Pancreas (tissue), 10 donors: ENCODE data around the gene SLC24A3. TPM values are rescaled to one million over a fixed set of nuclear protein-coding genes. Genes with fewer than 3 reads are reported as not detected.

ENCODE experiments used
- ATAC-seq, 4 donors: fragments of 200-7000 bp; cut with Tn5 transposase; one replicate each; pipeline versions ENCODE4 v1.8.0 to v1.9.1; 2020; ENCODE audit warnings: mild to moderate bottlenecking in 4 of 4, moderate library complexity in 4 of 4
- DNase-seq, 6 donors: peaks; one replicate each; pipeline ENCODE4 v3.0.0-alpha.2; 2020
- FAIRE-seq: peaks from 2 replicates; lab custom pipeline; 2012; peaks lifted over from hg19 to GRCh38; lab: Jason Lieb, UNC
- H3K27ac ChIP-seq, 4 donors: fragments of 200-600 bp; sonication (generic); 1 replicate in 3 of 4; 2 replicates in 1 of 4; pipeline versions ENCODE4 v1.5.0 to v1.8.0; 2020
- H3K27me3 ChIP-seq, 4 donors: fragments of 200-600 bp; one replicate each; pipeline ENCODE4 v1.8.0; 2021
- H3K36me3 ChIP-seq, 3 donors: fragments of 200-600 bp; sonication (generic) in 1 of 3; one replicate each; pipeline versions ENCODE4 v1.5.0 to v1.8.0; 2020 to 2021
- H3K4me1 ChIP-seq, 3 donors: fragments of 200-600 bp; one replicate each; pipeline ENCODE4 v1.8.0; 2021
- H3K4me3 ChIP-seq, 4 donors: fragments of 200-600 bp; sonication (generic) in 2 of 4; one replicate each; pipeline versions ENCODE4 v1.5.0 to v1.8.0; 2020 to 2021
- H3K9me3 ChIP-seq, 4 donors: fragments of 200-600 bp; one replicate each; pipeline ENCODE4 v1.8.0; 2021
- CTCF ChIP-seq, 4 donors: fragments of 200-600 bp; sonication (generic) in 3 of 4; IDR thresholded peaks; one replicate each; pipeline versions ENCODE4 v1.5.0 to v1.8.0; 2021; ENCODE audit warnings: antibody characterized with exemption in 4 of 4
- WGBS, 2 donors: extraction: QIAGEN DNeasy Blood & Tissue Kit; methylation state at CpG; one replicate each; pipeline ENCODE4 v1.1.7; 2013; 5-methylcytosine and 5-hydroxymethylcytosine counted together
- intact Hi-C, 3 donors: fragments of 100-400 bp; cut with DNase I; formaldehyde crosslinking; loops; one replicate each; pipeline versions ENCODE4 v1.11.1 to v1.14.2; 2022
- polyA plus RNA-seq, 2 donors: library from polyadenylated mRNA; stranded (reverse); fragments of 200-250 nt; gene quantifications; one replicate each; pipeline ENCODE4 v1.2.3, GENCODE V29; 2013
- total RNA-seq, 6 donors: library from RNA; stranded (reverse); fragmentation: NEBNext Ultra II Directional in 4 of 6; extraction: Animal tissue kit (Norgen Biotek cat#: 25700) in 4 of 6; gene quantifications; one replicate each; pipeline versions ENCODE4 v1.2.1 to v1.2.4, GENCODE V29; 2021 to 2023
- donor health status: healthy with polysubstance abuse.
- donor health status: DM: no; HTN: no; CAD: no; lungs with moderate emphysema.
- donor health status: DM: no; HTN: no; CAD: no.
- donor health status: control.
- donor health status: control.
- donor health status: Bipolar disorder and iron deficiency.
- donor health status: DM: yes; HTN: yes; CAD: no.
- donor health status: DM: no; HTN: no; CAD: no.
- donor health status: DM: no; HTN: no; CAD: no.
- donor health status: DM: yes; HTN: yes; CAD: no.

Gene SLC24A3
- total and polyA plus RNA-seq, 8 donors = 0.28 to 0.87 (median 0.49) TPM

GRCh38 chr20:19407736-19408135 is 195.3 kb downstream of the SLC24A3 start:
- WGBS, 2 donors = 25 to 30% methylated on average over 4 of the region's 4 CpGs
- Histone ChIP-seq H3K9me3 (no peaks in the 10 kb centered on the region), H3K4me1 (no peaks in the 10 kb centered on the region), H3K4me3 (no peak overlapping the region), H3K27ac (no peak overlapping the region), H3K36me3 (no peaks in the 10 kb centered on the region), H3K27me3 (no peaks in the 10 kb centered on the region)
- no peak for TF ChIP-seq CTCF (IDR thresholded peaks at IDR 0.05)
- FAIRE-seq (no peak), ATAC-seq (no peak), DNase-seq (no peak)
- intact Hi-C loops = no loop called here

GRCh38 chr20:19408971-19409370 is 196.5 kb downstream of the SLC24A3 start:
- Histone ChIP-seq H3K4me1 (no peaks in the 10 kb centered on the region), H3K27ac (no peak overlapping the region), H3K27me3 (no peaks in the 10 kb centered on the region), H3K36me3 (no peaks in the 10 kb centered on the region), H3K4me3 (no peak overlapping the region), H3K9me3 (no peaks in the 10 kb centered on the region)
- no peak for TF ChIP-seq CTCF (IDR thresholded peaks at IDR 0.05)
- intact Hi-C loops = no loop called here
- no peak for DNase-seq
- WGBS, 2 donors = 79 to 85% methylated on average over 4 of the region's 4 CpGs
- FAIRE-seq = no peak
- ATAC-seq = no peak

GRCh38 chr20:19411811-19412210 is 199.4 kb downstream of the SLC24A3 start:
- no peak overlapping the region for H3K27ac ChIP-seq
- intact Hi-C loops = no loop called here
- no peak for ATAC-seq
- no peak overlapping the region for H3K4me3 ChIP-seq
- no peak for FAIRE-seq
- H3K4me1 ChIP-seq = no peaks in the 10 kb centered on the region
- 74 to 79% methylated on average over 3 of the region's 3 CpGs for WGBS, 2 donors
- no peaks in the 10 kb centered on the region for H3K27me3 ChIP-seq
- no peak for TF ChIP-seq CTCF (IDR thresholded peaks at IDR 0.05)
- no peak for DNase-seq
- H3K9me3 ChIP-seq = no peaks in the 10 kb centered on the region
- no peaks in the 10 kb centered on the region for H3K36me3 ChIP-seq

GRCh38 chr20:19412254-19412653 is 199.8 kb downstream of the SLC24A3 start:
- Histone ChIP-seq H3K27me3 (no peaks in the 10 kb centered on the region), H3K4me1 (no peaks in the 10 kb centered on the region), H3K4me3 (no peak overlapping the region), H3K9me3 (no peaks in the 10 kb centered on the region), H3K36me3 (no peaks in the 10 kb centered on the region), H3K27ac (no peak overlapping the region)
- WGBS, 2 donors = 71 to 80% methylated on average over 3 of the region's 3 CpGs
- TF ChIP-seq CTCF (IDR thresholded peaks at IDR 0.05) = no peak
- ATAC-seq (no peak), FAIRE-seq (no peak), DNase-seq (no peak)
- intact Hi-C loops = no loop called here

- DNase-seq (no peak), FAIRE-seq (no peak), ATAC-seq (no peak)
- no peaks in the 10 kb centered on the region for H3K4me1 ChIP-seq
- no peaks in the 10 kb centered on the region for H3K9me3 ChIP-seq
- intact Hi-C loops = no loop called here
- H3K4me3 ChIP-seq = no peak overlapping the region
- TF ChIP-seq CTCF (IDR thresholded peaks at IDR 0.05) = no peak
- WGBS, 2 donors = 9 to 14% methylated on average over 1 of the region's 1 CpG
- H3K27ac ChIP-seq = no peak overlapping the region
- H3K36me3 ChIP-seq = no peaks in the 10 kb centered on the region
- H3K27me3 ChIP-seq = no peaks in the 10 kb centered on the region
These were observed 202.2 kb downstream of the SLC24A3 start for GRCh38 chr20:19414600-19414999.
